Measurements from ENCODE around the gene KANK4. TPM values are rescaled to one million over a fixed set of nuclear protein-coding genes. Genes with fewer than 3 reads are reported as not detected.

KANK4 gene
- total RNA-seq, 2 experiments from 2014 or later, result not detected

- Mint-ChIP-seq H3K4me3 (no peak overlapping the region), H3K9me3 (no peaks in the 10 kb centered on the region), H3K36me3 (ENCODE audit: low read depth) (no peaks in the 10 kb centered on the region), H3K27ac (no peak overlapping the region), H3K4me1 (ENCODE audit: low read depth) (no peaks in the 10 kb centered on the region), H3K27me3 (peaks cover 1% of the 10 kb centered on the region)
- TF ChIP-seq, protein P1, sequence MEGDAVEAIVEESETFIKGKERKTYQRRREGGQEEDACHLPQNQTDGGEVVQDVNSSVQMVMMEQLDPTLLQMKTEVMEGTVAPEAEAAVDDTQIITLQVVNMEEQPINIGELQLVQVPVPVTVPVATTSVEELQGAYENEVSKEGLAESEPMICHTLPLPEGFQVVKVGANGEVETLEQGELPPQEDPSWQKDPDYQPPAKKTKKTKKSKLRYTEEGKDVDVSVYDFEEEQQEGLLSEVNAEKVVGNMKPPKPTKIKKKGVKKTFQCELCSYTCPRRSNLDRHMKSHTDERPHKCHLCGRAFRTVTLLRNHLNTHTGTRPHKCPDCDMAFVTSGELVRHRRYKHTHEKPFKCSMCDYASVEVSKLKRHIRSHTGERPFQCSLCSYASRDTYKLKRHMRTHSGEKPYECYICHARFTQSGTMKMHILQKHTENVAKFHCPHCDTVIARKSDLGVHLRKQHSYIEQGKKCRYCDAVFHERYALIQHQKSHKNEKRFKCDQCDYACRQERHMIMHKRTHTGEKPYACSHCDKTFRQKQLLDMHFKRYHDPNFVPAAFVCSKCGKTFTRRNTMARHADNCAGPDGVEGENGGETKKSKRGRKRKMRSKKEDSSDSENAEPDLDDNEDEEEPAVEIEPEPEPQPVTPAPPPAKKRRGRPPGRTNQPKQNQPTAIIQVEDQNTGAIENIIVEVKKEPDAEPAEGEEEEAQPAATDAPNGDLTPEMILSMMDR (IDR thresholded peaks at IDR 0.05), result no peak
- ChIA-PET POLR2A (no interaction called here), CTCF (no interaction called here)
- no peak for ATAC-seq
- DNase-seq, result no peak
- intact Hi-C loops (cut with micrococcal nuclease), result no loop called here
Observed at GRCh38 chr1:62229932-62230331, 89.3 kb downstream of the KANK4 start.

- ChIA-PET CTCF (no interaction called here), POLR2A (no interaction called here)
- ATAC-seq (no peak), DNase-seq (no peak)
- Mint-ChIP-seq H3K36me3 (ENCODE audit: low read depth) (no peaks in the 10 kb centered on the region), H3K4me3 (no peak overlapping the region), H3K9me3 (no peaks in the 10 kb centered on the region), H3K27ac (no peak overlapping the region), H3K27me3 (peaks cover 1% of the 10 kb centered on the region), H3K4me1 (ENCODE audit: low read depth) (no peaks in the 10 kb centered on the region)
- TF ChIP-seq, protein P1 (IDR thresholded peaks at IDR 0.05), result no peak
- intact Hi-C loops (cut with micrococcal nuclease), result no loop called here
Observed at GRCh38 chr1:62229468-62229867, 89.8 kb downstream of the KANK4 start.

- no peak overlapping the region for H3K4me3 Mint-ChIP-seq
- intact Hi-C loops (cut with micrococcal nuclease), result no loop called here
- no peaks in the 10 kb centered on the region for H3K36me3 Mint-ChIP-seq (ENCODE audit: low read depth)
- H3K9me3 Mint-ChIP-seq, result no peaks in the 10 kb centered on the region
- ChIA-PET POLR2A (no interaction called here), CTCF (no interaction called here)
- no peak for ATAC-seq
- peaks cover 1% of the 10 kb centered on the region for H3K27me3 Mint-ChIP-seq
- DNase-seq, result no peak
- H3K4me1 Mint-ChIP-seq (ENCODE audit: low read depth), result no peaks in the 10 kb centered on the region
- TF ChIP-seq, protein P1 (IDR thresholded peaks at IDR 0.05), result no peak
- no peak overlapping the region for H3K27ac Mint-ChIP-seq
Observed at GRCh38 chr1:62228883-62229187, 90.4 kb downstream of the KANK4 start.

DNA sequence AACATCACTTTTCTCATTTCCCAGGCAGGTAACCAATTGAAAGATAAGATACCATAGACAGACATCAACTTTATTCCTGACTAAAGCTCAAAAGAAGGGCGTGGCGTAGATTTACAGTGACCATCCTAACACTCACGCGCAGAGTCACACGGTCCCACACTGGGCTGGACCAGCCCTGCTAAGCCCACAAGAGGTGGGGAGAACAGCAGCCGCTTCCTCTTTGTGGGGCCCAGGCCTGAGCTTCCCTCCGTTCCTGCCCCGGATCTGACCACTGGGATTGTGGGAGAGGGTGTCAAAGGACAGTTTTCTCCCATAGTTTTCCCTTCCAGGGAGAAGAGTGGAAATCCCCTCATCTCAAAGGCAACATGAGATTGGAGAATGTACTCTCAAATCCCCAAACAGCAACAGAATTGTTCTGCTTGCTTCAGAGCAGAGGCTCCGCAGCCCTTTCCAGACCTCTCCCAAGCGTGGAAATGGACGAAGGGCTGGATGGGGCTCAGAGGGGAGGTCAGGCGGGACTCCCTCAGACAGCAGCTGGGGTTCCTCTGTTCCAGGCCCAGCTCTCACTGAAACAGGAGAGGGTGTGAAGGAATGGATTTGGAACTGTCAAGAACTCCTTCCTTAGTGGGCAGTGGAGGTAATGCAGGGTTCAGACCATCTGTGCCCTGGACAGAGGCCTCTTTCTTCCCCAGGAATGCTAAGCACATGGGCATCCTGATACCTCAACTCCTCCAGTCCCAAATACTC, 90.9 kb downstream of the KANK4 start:
- ChIA-PET POLR2A (no interaction called here), CTCF (no interaction called here)
- TF ChIP-seq, protein P1 (IDR thresholded peaks at IDR 0.05), result no peak
- Mint-ChIP-seq H3K36me3 (ENCODE audit: low read depth) (no peaks in the 10 kb centered on the region), H3K27me3 (peaks cover 1% of the 10 kb centered on the region), H3K4me1 (ENCODE audit: low read depth) (no peaks in the 10 kb centered on the region), H3K4me3 (no peak overlapping the region), H3K9me3 (no peaks in the 10 kb centered on the region), H3K27ac (no peak overlapping the region)
- ATAC-seq (no peak), DNase-seq (no peak)
- intact Hi-C loops (cut with micrococcal nuclease), result no loop called here

DNA sequence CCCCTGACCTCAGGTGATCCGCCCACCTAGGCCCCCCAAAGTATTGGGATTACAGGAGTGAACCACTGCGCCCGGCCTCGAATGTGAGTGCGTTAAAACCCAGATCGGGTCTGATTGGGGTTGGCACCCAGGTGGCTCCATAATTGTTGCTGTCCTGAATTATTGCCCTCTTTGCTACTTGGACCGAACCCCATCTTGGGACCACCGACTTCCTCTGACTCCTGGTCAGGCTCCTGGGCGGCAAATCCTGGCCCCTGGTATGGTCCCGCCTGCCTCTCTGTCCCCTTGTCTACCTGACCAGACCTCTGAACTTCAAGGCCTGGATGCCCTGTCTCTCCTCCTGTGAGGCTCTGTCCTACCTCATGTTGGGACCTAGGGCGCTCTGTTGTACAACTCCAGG, 91.7 kb downstream of the KANK4 start:
- no peak for DNase-seq
- ATAC-seq, result no peak
- TF ChIP-seq, protein P1 (IDR thresholded peaks at IDR 0.05), result no peak
- peaks cover 1% of the 10 kb centered on the region for H3K27me3 Mint-ChIP-seq
- no peaks in the 10 kb centered on the region for H3K36me3 Mint-ChIP-seq (ENCODE audit: low read depth)
- intact Hi-C loops (cut with micrococcal nuclease), result no loop called here
- ChIA-PET CTCF (no interaction called here), POLR2A (no interaction called here)
- H3K4me1 Mint-ChIP-seq (ENCODE audit: low read depth), result no peaks in the 10 kb centered on the region
- no peak overlapping the region for H3K27ac Mint-ChIP-seq
- no peaks in the 10 kb centered on the region for H3K9me3 Mint-ChIP-seq
- H3K4me3 Mint-ChIP-seq, result no peak overlapping the region
